Measurements from ENCODE around the gene OR5AN1. TPM values are rescaled to one million over a fixed set of nuclear protein-coding genes. Genes with fewer than 3 reads are reported as not detected.

OR5AN1 gene
- total and polyA plus RNA-seq, 2 of the 8 experiments (the other 6 are each of a cell fraction or from before 2014, with no cell fraction given) = not detected

GRCh38 chr11:59417023-59417422, 58.3 kb downstream of the OR5AN1 start:
- WGBS, 2 experiments (ENCODE audit: extremely low coverage in 1 of 2, insufficient coverage in 1 of 2, insufficient read length in 1 of 2, insufficient replicate concordance in 2 of 2, low coverage in 1 of 2, low lambda C conversion rate in 2 of 2, missing lambda C conversion rate in 1 of 2) = 95% methylated on average over 5 of the region's 5 CpGs; no CpG with 5 or more reads in 1 of the 2 experiments
- peaks cover 0 to 2% of the 10 kb centered on the region in 2 experiments; a peak in 1 of 4 replicates for H3K9me3 ChIP-seq (ENCODE audit: insufficient read depth in 2 of 2, low read depth in 1 of 2, low read length in 1 of 2)
- H3K23ac ChIP-seq (ENCODE audit: insufficient read length) = no peak overlapping the region
- H3K18ac ChIP-seq (ENCODE audit: extremely low read depth, low read length) = no peak overlapping the region
- no peak overlapping the region for H2AFZ ChIP-seq (ENCODE audit: low read length)
- no peak overlapping the region for H2BK5ac ChIP-seq (ENCODE audit: low read depth, low read length)
- H3K14ac ChIP-seq (ENCODE audit: insufficient read length) = no peak overlapping the region
- H3K79me1 ChIP-seq (ENCODE audit: low read depth, low read length) = no peaks in the 10 kb centered on the region
- no peak overlapping the region for H3K4ac ChIP-seq (replicated peaks; ENCODE audit: insufficient read length, low read depth, low read length)
- no peak for DNase-seq (ENCODE audit: low read depth in 1 of 2, low spot score in 2 of 2)
- H3K56ac ChIP-seq (replicated peaks; ENCODE audit: insufficient read length, low read depth, low read length) = no peak overlapping the region
- H3K36me3 ChIP-seq (ENCODE audit: control insufficient read depth in 2 of 4, insufficient read depth in 4 of 4, low read length in 3 of 4) = no peaks in the 10 kb centered on the region
- no peak for FAIRE-seq
- H2BK15ac ChIP-seq (ENCODE audit: low read length) = no peak overlapping the region
- H4K20me1 ChIP-seq (replicated peaks in 1 of 2; ENCODE audit: control insufficient read depth in 1 of 2, insufficient read depth in 2 of 2, low read length in 2 of 2) = no peaks in the 10 kb centered on the region
- H3K4me1 ChIP-seq (replicated peaks in 1 of 4; ENCODE audit: control insufficient read depth in 3 of 4, insufficient read depth in 4 of 4, low read length in 3 of 4) = no peaks in the 10 kb centered on the region
- H2BK12ac ChIP-seq (ENCODE audit: low read depth, low read length) = no peak overlapping the region
- no peak overlapping the region for H3K9ac ChIP-seq (replicated peaks in 1 of 4; ENCODE audit: extremely low read depth in 1 of 4, low read depth in 3 of 4, low read length in 3 of 4)
- H3K23me2 ChIP-seq (ENCODE audit: low read depth, low read length) = no peaks in the 10 kb centered on the region
- H2BK120ac ChIP-seq (replicated peaks; ENCODE audit: low read depth, low read length) = no peak overlapping the region
- H4K91ac ChIP-seq (replicated peaks; ENCODE audit: insufficient read length, low read length) = no peak overlapping the region
- no peak overlapping the region for H4K8ac ChIP-seq (ENCODE audit: extremely low read depth, insufficient read depth, low read length)
- no peak overlapping the region for H3K4me2 ChIP-seq (ENCODE audit: insufficient read depth in 1 of 2, low read depth in 2 of 2, low read length in 2 of 2)
- H4K5ac ChIP-seq (ENCODE audit: insufficient read length, low read depth, low read length) = no peak overlapping the region
- no peaks in the 10 kb centered on the region for H3K79me2 ChIP-seq (ENCODE audit: control insufficient read depth in 1 of 2, insufficient read depth in 2 of 2, low read length in 2 of 2)
- ChIA-PET POLR2A (ENCODE audit: partially characterized antibody) (no interaction called here), CTCF (ENCODE audit: partially characterized antibody) (interaction anchor here (1.2 to 4.1 kb wide), 2 partner anchors 9 to 13 kb away, joined by 3 to 10 read pairs; partner anchors contain the start of gene OR5A2)
- H3K27ac ChIP-seq (ENCODE audit: low read depth, low read length) = no peak overlapping the region
- no peaks in the 10 kb centered on the region for H3K27me3 ChIP-seq (replicated peaks in 1 of 4; ENCODE audit: control insufficient read depth in 3 of 4, extremely low read depth in 1 of 4, insufficient read depth in 3 of 4, low read length in 3 of 4)
- no peak overlapping the region for H3K4me3 ChIP-seq (ENCODE audit: extremely low read depth in 1 of 4, insufficient read depth in 2 of 4, low read depth in 3 of 4, low read length in 4 of 4)
- H2AK5ac ChIP-seq (ENCODE audit: low read depth, low read length) = no peak overlapping the region
- H2BK20ac ChIP-seq (ENCODE audit: low read length) = no peak overlapping the region
- TF ChIP-seq ATF2 (IDR thresholded peaks at IDR 0.05; ENCODE audit: low read length) = no peak
- no peak for TF ChIP-seq RAD21 (IDR thresholded peaks at IDR 0.05 in 1 of 2, conservative IDR thresholded peaks at IDR 0.05 in 1 of 2; ENCODE audit: low read depth in 2 of 2, low read length in 2 of 2)
- TF ChIP-seq BCL11A (IDR thresholded peaks at IDR 0.05; ENCODE audit: low read depth in 2 of 2, low read length in 2 of 2) = no peak
- no peak for TF ChIP-seq HDAC6 (IDR thresholded peaks at IDR 0.05; ENCODE audit: low read depth, low read length)
- no peak for TF ChIP-seq CEBPB (IDR thresholded peaks at IDR 0.05; ENCODE audit: low read depth, low read length)
- no peak for TF ChIP-seq YY1 (IDR thresholded peaks at IDR 0.05; ENCODE audit: low read depth, low read length)
- no peak for TF ChIP-seq MAFK (IDR thresholded peaks at IDR 0.05; ENCODE audit: low read depth, low read length)
- TF ChIP-seq EGR1 (IDR thresholded peaks at IDR 0.05; ENCODE audit: borderline replicate concordance, low read depth, low read length) = no peak
- no peak for TF ChIP-seq FOSL1 (IDR thresholded peaks at IDR 0.05; ENCODE audit: insufficient read depth, low read depth, low read length)
- no peak for TF ChIP-seq GTF2F1 (IDR thresholded peaks at IDR 0.05; ENCODE audit: borderline replicate concordance, low read depth, low read length)
- TF ChIP-seq CBX5 (IDR thresholded peaks at IDR 0.05; ENCODE audit: low read depth, low read length) = no peak
- no peak for TF ChIP-seq PHF8 (conservative IDR thresholded peaks at IDR 0.05; ENCODE audit: low read depth, low read length)

Data from H1 (cell line).